Activated naive CD8-positive, alpha-beta T cell treated with anti-CD3 and anti-CD28 coated beads, Interleukin-2, amount 10 ng/mL, durations not matched to agents 7 days and 5 days (primary cell): Measurements from ENCODE around the gene VPS51. TPM values are rescaled to one million over a fixed set of nuclear protein-coding genes. Genes with fewer than 3 reads are reported as not detected.

Source experiments
- ATAC-seq: fragments of 150-1000 bp; cut with Tn5 transposase; one replicate; pipeline ENCODE4 v1.10.0; 2021; ENCODE audit warnings: low read depth, moderate library complexity
- POLR2A ChIA-PET: fragments of 350-600 bp; sonication (Branson Sonifier 250); formaldehyde crosslinking; loops from one replicate; lab custom pipeline; 2021; ENCODE audit warnings: antibody characterized with exemption; lab: Charles Lee
- DNase-seq: peaks from one replicate; pipeline ENCODE4 v3.0.0; 2021
- H3K27ac Mint-ChIP-seq: one replicate; pipeline ENCODE4 v1.8.0; 2022; ENCODE audit warnings: mild to moderate bottlenecking, mixed read lengths
- H3K27me3 Mint-ChIP-seq: one replicate; pipeline ENCODE4 v1.8.0; 2022; ENCODE audit warnings: mild to moderate bottlenecking, moderate library complexity, mixed read lengths
- H3K36me3 Mint-ChIP-seq: one replicate; pipeline ENCODE4 v1.8.0; 2021; ENCODE audit warnings: mild to moderate bottlenecking, mixed read lengths
- H3K4me1 Mint-ChIP-seq: one replicate; pipeline ENCODE4 v1.8.0; 2021; ENCODE audit warnings: mixed read lengths
- H3K4me3 Mint-ChIP-seq: one replicate; pipeline ENCODE4 v1.8.0; 2022; ENCODE audit warnings: mild to moderate bottlenecking, moderate library complexity, mixed read lengths
- H3K9me3 Mint-ChIP-seq: one replicate; pipeline ENCODE4 v1.8.0; 2021; ENCODE audit warnings: mixed read lengths
- total RNA-seq, 2 experiments: library from RNA; stranded (reverse); gene quantifications; one replicate each; pipeline ENCODE4 v1.2.3, GENCODE V29; 2021

VPS51 gene
- total RNA-seq, 2 experiments from 2014 or later = 130 to 138 TPM

- Mint-ChIP-seq H3K27ac (peak overlapping the region; percentile 99), H3K4me3 (peak overlapping the region; percentile 98), H3K36me3 (peaks cover 35% of the 10 kb centered on the region), H3K9me3 (no peaks in the 10 kb centered on the region), H3K27me3 (no peaks in the 10 kb centered on the region), H3K4me1 (peaks cover 46% of the 10 kb centered on the region)
- ATAC-seq (peak; percentile 11), DNase-seq (no peak)
- POLR2A ChIA-PET = interaction anchor here (0.9 to 2.3 kb wide), 12 partner anchors 13 to 338 kb away, joined by 3 to 15 read pairs (median 4); partner anchors contain the start of genes ARL2, FAU, MRPL49 and PPP2R5B
These were observed 12.7 kb upstream of the VPS51 start for GRCh38 chr11:65083134-65083833.

DNA sequence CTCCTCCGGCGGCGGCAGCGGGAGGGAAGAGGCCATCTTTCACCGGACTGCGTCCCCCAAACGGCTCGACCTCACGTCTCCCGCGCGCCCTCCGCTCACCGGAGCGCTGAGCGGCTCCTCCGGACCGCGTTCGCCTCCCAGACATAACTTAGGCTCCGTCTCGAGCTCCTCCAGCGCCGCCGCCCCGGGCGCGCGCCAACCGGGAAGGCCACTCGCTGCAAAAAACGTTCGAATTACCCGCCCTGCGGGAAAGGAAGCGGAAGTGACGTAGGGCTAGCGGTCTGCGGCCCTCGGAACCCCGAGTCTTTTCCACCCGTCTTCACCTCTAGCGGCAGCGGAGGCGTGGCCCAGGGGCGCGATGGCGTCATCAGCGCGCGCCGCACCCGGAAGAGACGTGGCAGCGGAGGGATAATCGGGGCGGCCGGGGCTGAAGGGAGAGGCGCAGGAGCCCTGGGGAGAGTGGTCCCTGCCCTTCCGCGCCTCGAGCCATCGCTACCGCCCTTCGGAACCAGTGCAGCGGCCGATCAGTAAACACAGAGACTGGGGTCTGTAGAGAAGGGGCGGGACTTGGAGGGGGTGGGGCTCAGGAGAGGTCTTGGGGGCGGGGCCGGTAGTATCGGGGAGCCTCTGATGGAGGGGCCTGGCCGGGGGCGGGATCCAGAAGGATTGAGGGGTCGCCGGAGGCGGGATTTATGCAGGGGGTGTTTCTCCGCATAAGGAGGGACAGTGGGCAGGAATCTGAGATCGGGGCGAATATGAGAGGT lies 12.0 kb upstream of the VPS51 start, which contains the start of the genes CDCA5 and ZFPL1:
Gene CDCA5, minus strand, starts transcription at position 207 of the 764 bp plus-strand sequence. Its CDS starts 62 bp downstream, at position 145.
Gene ZFPL1, plus strand, starts transcription at position 389 of the 764 bp plus-strand sequence. CDS start 477 bp downstream, outside the sequence.
- Mint-ChIP-seq H3K27me3 (no peaks in the 10 kb centered on the region), H3K27ac (peak within 1 kb of the TSS; percentile 99), H3K4me1 (peaks cover 41% of the 10 kb centered on the region), H3K4me3 (peak within 1 kb of the TSS; percentile 98), H3K9me3 (no peaks in the 10 kb centered on the region), H3K36me3 (peaks cover 34% of the 10 kb centered on the region)
- ATAC-seq = peak; percentile 83
- POLR2A ChIA-PET = interaction anchor here (1.0 to 2.3 kb wide), 9 partner anchors 12 to 337 kb away, joined by 3 to 15 read pairs (median 4); partner anchors contain the start of genes ARL2, FAU, MRPL49 and SAC3D1
- peak; percentile 100 for DNase-seq

DNA sequence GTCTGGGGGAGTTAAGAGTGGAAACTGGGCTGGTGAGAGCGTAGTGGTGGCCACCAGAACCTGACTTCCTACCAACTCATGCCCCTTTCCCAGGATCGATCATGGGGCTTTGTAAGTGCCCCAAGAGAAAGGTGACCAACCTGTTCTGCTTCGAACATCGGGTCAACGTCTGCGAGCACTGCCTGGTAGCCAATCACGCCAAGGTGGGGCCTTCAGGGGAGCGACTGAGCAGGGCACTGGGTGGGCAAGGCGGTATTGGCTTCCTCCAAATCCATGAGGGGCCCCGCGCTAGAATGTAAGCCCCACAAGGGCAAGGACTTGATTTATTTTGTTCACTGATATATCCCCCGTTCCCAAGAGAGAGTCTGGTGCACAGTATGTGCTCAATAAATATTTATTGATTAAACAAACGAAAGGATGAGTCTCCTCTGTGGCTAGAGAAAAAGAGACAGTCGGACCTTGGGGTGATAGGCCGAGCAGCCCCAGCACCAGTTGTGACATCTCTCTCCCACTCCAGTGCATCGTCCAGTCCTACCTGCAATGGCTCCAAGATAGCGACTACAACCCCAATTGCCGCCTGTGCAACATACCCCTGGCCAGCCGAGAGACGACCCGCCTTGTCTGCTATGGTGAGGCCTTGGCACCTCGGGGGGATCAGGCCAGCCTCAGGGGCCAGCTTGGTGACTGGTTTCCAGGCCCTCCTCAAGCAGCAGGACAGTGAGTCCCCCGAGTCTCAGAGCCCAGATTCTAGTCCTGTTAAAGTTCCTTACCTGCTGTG lies 11.2 kb upstream of the VPS51 start:
- peak overlapping the region; percentile 99 for H3K27ac Mint-ChIP-seq
- peaks cover 36% of the 10 kb centered on the region for H3K36me3 Mint-ChIP-seq
- H3K9me3 Mint-ChIP-seq = no peaks in the 10 kb centered on the region
- ATAC-seq = no peak
- DNase-seq = no peak
- POLR2A ChIA-PET = interaction anchor here (0.8 to 2.2 kb wide), 4 partner anchors 12 to 178 kb away, joined by 3 to 13 read pairs (median 6); partner anchors contain the start of genes FAU, MRPL49, VPS51 and ZNHIT2
- peak overlapping the region; percentile 98 for H3K4me3 Mint-ChIP-seq
- H3K27me3 Mint-ChIP-seq = no peaks in the 10 kb centered on the region
- peaks cover 39% of the 10 kb centered on the region for H3K4me1 Mint-ChIP-seq

- DNase-seq (no peak), ATAC-seq (no peak)
- Mint-ChIP-seq H3K4me1 (peaks cover 36% of the 10 kb centered on the region), H3K27me3 (no peaks in the 10 kb centered on the region), H3K9me3 (no peaks in the 10 kb centered on the region), H3K36me3 (peaks cover 31% of the 10 kb centered on the region), H3K27ac (peak overlapping the region; percentile 99), H3K4me3 (peak overlapping the region; percentile 98)
- POLR2A ChIA-PET = interaction anchor here (0.8 to 2.2 kb wide), 3 partner anchors 11 to 177 kb away, joined by 3 to 13 read pairs (median 5); partner anchors contain the start of genes FAU, MRPL49 and VPS51
These were observed 10.6 kb upstream of the VPS51 start for GRCh38 chr11:65085446-65085845.

- no peak for DNase-seq
- no peak overlapping the region for H3K27ac Mint-ChIP-seq
- ATAC-seq = no peak
- POLR2A ChIA-PET = interaction anchor here (2.2 kb wide), 1 partner anchor 10 kb away, joined by 13 read pairs; the partner anchor contains the start of gene VPS51
- no peak overlapping the region for H3K4me3 Mint-ChIP-seq
- H3K27me3 Mint-ChIP-seq = no peaks in the 10 kb centered on the region
- H3K36me3 Mint-ChIP-seq = peaks cover 21% of the 10 kb centered on the region
- peaks cover 24% of the 10 kb centered on the region for H3K4me1 Mint-ChIP-seq
- H3K9me3 Mint-ChIP-seq = no peaks in the 10 kb centered on the region
These were observed 9.2 kb upstream of the VPS51 start for GRCh38 chr11:65086809-65087208.

DNA sequence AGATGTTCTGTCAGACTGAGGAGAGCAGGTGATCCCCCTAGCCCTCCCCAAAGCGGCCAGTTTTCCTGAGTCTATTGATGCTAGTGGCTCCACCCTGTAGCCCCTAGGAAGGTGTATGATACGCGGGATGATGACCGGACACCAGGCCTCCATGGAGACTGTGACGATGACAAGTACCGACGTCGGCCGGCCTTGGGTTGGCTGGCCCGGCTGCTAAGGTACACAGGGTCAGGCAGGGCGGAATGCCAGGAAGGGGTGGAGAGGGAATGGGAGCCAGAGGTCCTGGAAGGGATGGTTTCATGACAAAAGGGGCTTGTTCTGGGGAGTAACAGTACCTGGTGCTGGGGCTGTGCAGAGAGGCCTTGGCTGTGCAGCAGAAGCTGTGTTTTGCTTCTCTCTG lies 8.8 kb upstream of the VPS51 start:
- Mint-ChIP-seq H3K9me3 (no peaks in the 10 kb centered on the region), H3K4me3 (no peak overlapping the region), H3K27me3 (no peaks in the 10 kb centered on the region), H3K27ac (no peak overlapping the region), H3K4me1 (peaks cover 21% of the 10 kb centered on the region), H3K36me3 (peaks cover 18% of the 10 kb centered on the region)
- DNase-seq = no peak
- POLR2A ChIA-PET = interaction anchor here (2.2 kb wide), 1 partner anchor 9 kb away, joined by 13 read pairs; the partner anchor contains the start of gene VPS51
- ATAC-seq = no peak

DNA sequence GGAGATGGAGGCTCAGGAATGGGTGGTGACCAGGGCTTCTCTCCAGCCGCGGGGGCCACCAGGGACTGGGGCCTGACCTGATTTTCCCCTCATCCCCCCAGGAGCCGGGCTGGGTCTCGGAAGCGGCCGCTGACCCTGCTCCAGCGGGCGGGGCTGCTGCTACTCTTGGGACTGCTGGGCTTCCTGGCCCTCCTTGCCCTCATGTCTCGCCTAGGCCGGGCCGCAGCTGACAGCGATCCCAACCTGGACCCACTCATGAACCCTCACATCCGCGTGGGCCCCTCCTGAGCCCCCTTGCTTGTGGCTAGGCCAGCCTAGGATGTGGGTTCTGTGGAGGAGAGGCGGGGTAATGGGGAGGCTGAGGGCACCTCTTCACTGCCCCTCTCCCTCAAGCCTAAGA lies 8.2 kb upstream of the VPS51 start:
- no peak overlapping the region for H3K4me3 Mint-ChIP-seq
- no peaks in the 10 kb centered on the region for H3K9me3 Mint-ChIP-seq
- no peaks in the 10 kb centered on the region for H3K27me3 Mint-ChIP-seq
- peaks cover 16% of the 10 kb centered on the region for H3K4me1 Mint-ChIP-seq
- ATAC-seq = no peak
- no peak for DNase-seq
- POLR2A ChIA-PET = no interaction called here
- H3K27ac Mint-ChIP-seq = no peak overlapping the region
- H3K36me3 Mint-ChIP-seq = peaks cover 15% of the 10 kb centered on the region

DNA sequence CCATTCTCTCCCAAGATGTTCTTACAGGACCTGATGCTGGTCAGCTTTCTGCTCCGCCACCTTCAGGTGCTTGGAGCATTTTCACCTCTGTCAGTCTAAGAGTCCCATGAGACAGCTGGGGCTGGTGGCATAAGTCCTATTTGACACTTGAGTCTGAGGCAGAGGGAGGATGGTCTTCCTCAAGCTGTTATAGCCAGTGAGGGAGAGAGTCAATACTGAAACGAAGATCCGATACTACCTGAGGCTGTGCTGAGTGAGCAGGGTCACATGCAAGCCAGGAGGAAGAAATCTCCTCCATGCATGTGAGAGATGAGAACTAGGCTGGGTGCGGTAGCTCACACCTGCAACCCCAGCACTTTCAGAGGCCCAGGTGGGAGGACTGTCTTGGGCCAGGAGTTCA lies 6.4 kb upstream of the VPS51 start:
- Mint-ChIP-seq H3K27ac (peak overlapping the region; percentile 63), H3K4me1 (peaks cover 12% of the 10 kb centered on the region), H3K27me3 (no peaks in the 10 kb centered on the region), H3K9me3 (no peaks in the 10 kb centered on the region), H3K36me3 (peaks cover 12% of the 10 kb centered on the region), H3K4me3 (no peak overlapping the region)
- DNase-seq (no peak), ATAC-seq (no peak)
- POLR2A ChIA-PET = interaction anchor here (1.1 to 1.5 kb wide), 2 partner anchors 9 to 75 kb away, joined by 4 read pairs; partner anchors contain the start of gene ARL2

GRCh38 chr11:65090628-65091027 lies 5.4 kb upstream of the VPS51 start:
- no peak overlapping the region for H3K4me3 Mint-ChIP-seq

DNA sequence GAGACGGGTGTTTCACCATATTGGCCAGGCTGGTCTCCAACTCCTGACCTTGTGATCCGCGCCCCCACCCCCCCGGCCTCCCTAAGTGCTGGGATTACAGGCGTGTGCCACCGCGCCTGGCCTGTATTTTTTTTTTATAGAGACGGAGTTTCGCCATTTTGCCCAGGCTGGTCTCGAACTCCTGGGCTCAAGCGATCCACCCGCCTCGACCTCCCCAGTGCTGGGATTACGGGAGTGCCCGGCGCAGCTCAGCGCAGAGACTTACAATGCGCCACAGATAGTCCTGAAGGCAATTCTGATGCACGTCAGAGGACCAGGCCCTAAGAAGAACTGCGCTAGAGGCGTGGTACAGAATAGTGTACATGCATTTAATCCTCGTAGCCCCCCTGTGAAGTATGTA lies 587 bp upstream of the VPS51 start:
- Mint-ChIP-seq H3K9me3 (no peaks in the 10 kb centered on the region), H3K27me3 (no peaks in the 10 kb centered on the region), H3K4me3 (peak overlapping the region; percentile 91), H3K4me1 (peaks cover 10% of the 10 kb centered on the region), H3K27ac (peak overlapping the region; percentile 97), H3K36me3 (no peaks in the 10 kb centered on the region)
- ATAC-seq (no peak), DNase-seq (no peak)
- POLR2A ChIA-PET = interaction anchor here (1.0 to 3.0 kb wide), 10 partner anchors 9 to 81 kb away, joined by 3 to 35 read pairs (median 6); partner anchors contain the start of genes ARL2, CDCA5, FAU and MRPL49

More at GRCh38 chr11:65090628-65091027, 5.4 kb upstream of the VPS51 start:
- DNase-seq = no peak
- Mint-ChIP-seq H3K27ac (no peak overlapping the region), H3K27me3 (no peaks in the 10 kb centered on the region), H3K9me3 (no peaks in the 10 kb centered on the region), H3K36me3 (peaks cover 11% of the 10 kb centered on the region), H3K4me1 (peaks cover 5% of the 10 kb centered on the region)
- no peak for ATAC-seq
- POLR2A ChIA-PET = interaction anchor here (0.7 to 1.1 kb wide), 2 partner anchors 8 to 59 kb away, joined by 3 to 4 read pairs; no protein-coding TSS in a partner anchor

- Mint-ChIP-seq H3K27ac (peak overlapping the region; percentile 97), H3K36me3 (no peaks in the 10 kb centered on the region), H3K4me3 (peak overlapping the region; percentile 91), H3K9me3 (no peaks in the 10 kb centered on the region), H3K4me1 (peaks cover 10% of the 10 kb centered on the region), H3K27me3 (no peaks in the 10 kb centered on the region)
- ATAC-seq (no peak), DNase-seq (no peak)
- POLR2A ChIA-PET = interaction anchor here (0.7 to 3.0 kb wide), 16 partner anchors 11 to 173 kb away, joined by 3 to 35 read pairs (median 6); partner anchors contain the start of genes ARL2, CDCA5, FAU and MRPL49
These were observed 912 bp downstream of the VPS51 start for GRCh38 chr11:65096926-65097325.
